Stromal cell of bone marrow (primary cell): ENCODE measurements around the gene SYNRG.
"Not testable (repeated sequence)": the region's sequence is repeated elsewhere in the genome, so short reads cannot be mapped to it uniquely, and the experiment has no call there.

ENCODE experiments used
- DNase-seq: peaks from one replicate; pipeline ENCODE4 v3.0.0-alpha.2; 2012; ENCODE audit warnings: low read depth

SYNRG gene, protein sequence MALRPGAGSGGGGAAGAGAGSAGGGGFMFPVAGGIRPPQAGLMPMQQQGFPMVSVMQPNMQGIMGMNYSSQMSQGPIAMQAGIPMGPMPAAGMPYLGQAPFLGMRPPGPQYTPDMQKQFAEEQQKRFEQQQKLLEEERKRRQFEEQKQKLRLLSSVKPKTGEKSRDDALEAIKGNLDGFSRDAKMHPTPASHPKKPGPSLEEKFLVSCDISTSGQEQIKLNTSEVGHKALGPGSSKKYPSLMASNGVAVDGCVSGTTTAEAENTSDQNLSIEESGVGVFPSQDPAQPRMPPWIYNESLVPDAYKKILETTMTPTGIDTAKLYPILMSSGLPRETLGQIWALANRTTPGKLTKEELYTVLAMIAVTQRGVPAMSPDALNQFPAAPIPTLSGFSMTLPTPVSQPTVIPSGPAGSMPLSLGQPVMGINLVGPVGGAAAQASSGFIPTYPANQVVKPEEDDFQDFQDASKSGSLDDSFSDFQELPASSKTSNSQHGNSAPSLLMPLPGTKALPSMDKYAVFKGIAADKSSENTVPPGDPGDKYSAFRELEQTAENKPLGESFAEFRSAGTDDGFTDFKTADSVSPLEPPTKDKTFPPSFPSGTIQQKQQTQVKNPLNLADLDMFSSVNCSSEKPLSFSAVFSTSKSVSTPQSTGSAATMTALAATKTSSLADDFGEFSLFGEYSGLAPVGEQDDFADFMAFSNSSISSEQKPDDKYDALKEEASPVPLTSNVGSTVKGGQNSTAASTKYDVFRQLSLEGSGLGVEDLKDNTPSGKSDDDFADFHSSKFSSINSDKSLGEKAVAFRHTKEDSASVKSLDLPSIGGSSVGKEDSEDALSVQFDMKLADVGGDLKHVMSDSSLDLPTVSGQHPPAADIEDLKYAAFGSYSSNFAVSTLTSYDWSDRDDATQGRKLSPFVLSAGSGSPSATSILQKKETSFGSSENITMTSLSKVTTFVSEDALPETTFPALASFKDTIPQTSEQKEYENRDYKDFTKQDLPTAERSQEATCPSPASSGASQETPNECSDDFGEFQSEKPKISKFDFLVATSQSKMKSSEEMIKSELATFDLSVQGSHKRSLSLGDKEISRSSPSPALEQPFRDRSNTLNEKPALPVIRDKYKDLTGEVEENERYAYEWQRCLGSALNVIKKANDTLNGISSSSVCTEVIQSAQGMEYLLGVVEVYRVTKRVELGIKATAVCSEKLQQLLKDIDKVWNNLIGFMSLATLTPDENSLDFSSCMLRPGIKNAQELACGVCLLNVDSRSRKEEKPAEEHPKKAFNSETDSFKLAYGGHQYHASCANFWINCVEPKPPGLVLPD (N-terminal part only)

GRCh38 chr17:37609170-37610040 is at the start of gene SYNRG:
Gene SYNRG, minus strand, starts transcription at chr17:37609418. Its CDS starts 63 bp downstream, at chr17:37609355.
- DNase-seq, result peak; percentile 95

DNA sequence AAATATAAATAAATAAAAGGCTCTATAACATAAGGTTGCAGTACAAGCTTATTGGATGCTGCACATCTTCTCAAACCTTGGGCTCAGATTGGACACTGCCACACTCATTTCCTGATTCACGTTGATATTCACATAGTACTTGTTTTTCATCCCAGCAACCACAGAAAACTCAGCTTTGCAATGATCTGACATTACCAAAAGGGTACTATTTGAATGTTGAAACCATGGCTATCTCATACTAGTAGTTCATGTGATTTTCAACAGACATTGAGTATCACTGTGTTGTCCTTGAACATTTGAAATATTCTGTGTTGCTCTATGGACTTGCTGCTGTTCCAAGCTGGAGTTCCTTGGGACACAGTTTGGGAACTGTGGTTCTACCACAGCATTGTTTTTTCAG is 48.0 kb upstream of the SYNRG start:
- DNase-seq, result no peak

DNA sequence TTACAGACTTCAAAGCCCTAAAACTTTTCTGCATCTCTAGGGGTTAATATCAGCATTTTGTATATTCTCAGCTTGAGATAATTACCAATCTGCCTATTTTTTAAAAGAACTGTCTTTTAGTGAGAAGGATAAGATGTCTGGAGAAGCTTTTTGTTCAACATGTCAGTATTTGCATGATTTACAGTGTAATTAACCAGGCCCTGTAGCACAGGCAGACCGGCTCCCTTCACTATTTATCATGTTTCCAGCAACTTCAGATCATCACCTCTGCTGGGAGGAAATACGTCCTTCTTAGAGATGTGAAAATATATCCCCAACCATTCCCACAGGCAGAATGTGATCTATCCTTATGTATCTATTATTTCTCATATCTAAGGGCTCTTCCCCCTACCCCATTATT is 42.6 kb upstream of the SYNRG start:
- no peak for DNase-seq

DNA sequence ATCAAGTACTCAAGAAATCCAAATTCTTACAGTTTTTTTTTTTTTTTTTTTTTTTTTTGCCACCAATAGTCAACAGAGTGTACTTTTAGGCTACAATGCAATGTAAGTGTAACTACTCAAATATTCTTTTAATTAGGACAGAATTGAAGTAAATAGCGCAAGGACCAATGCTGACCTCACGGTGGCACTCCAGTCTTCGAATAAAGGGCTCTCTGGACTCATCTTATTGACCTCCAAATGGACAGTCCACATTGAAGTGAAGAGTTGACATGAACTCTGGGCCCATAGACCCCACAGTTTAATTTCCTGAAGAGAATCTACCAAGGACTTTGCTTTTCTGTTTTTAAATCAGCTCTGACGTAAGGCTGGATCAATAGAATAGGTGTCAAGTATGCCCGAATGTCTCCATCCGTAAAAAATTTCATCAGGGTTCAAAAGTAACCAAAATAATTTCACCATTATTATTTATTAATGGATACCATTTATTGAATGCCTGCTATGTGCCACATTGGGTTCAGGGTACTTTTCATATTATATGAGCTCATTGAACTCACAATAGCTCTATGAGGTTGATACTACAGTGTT is 41.3 kb upstream of the SYNRG start:
- DNase-seq, result peak; percentile 25

GRCh38 chr17:37648555-37648954 is 39.3 kb upstream of the SYNRG start:
- peak; percentile 45 for DNase-seq

DNA sequence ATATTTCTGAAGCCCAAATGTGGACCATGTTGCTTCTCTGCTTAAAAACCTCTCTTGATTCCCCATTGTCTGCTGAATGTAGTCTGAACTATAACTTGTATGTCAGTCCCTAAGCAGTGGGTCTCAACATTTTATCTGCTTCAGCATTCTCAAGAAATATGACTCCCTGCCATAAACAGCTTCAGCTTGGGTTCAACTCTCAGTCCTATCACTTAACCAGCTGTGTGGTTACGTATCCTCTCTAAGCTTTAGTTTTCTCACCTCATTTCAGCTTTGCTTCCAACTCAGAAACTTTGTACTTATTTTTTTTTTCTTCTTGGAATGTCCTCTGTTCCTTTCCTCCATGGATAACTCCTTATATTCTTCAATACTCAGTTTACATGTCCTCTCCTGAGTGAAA is 38.6 kb upstream of the SYNRG start:
- DNase-seq, result no peak

- no peak for DNase-seq
Measured at GRCh38 chr17:37643869-37644268, 34.7 kb upstream of the SYNRG start.

DNA sequence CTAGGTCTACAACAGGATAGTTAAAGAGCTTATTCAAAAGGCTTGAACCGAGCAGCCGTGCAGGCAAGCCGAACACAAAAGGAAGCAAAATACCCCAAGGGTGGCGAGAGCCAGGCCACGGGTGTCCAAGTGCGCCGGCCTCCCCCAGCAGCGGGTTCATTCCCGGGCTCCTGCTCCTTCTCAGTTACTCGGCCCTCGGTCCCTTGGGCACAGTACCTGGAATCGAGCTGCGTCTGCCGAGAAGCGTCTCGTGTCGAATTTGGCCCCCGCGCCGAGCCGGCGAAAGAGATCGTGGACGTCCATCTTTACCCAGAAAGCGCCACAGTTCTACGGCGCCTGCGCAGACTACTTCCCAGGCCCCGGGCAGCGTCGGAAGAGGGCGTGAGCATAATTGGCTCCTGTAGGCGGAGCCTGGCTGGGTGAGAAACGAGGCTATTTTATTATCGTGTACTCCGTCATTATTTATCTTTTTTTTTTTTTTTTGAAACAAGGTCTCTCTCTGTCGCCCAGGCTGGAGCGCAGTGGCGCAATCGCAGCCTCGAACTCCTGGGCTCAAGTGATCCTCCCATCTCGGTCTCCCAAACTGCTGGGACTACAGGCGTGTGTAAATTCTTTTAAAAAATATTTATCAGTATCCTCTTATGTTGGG is 34.0 kb upstream of the SYNRG start, which contains the start of gene DDX52:
DDX52 (minus strand) TSS at position 329 of the 649 bp plus-strand sequence; CDS start at position 303, 26 bp downstream.
- DNase-seq, result peak; percentile 81

DNA sequence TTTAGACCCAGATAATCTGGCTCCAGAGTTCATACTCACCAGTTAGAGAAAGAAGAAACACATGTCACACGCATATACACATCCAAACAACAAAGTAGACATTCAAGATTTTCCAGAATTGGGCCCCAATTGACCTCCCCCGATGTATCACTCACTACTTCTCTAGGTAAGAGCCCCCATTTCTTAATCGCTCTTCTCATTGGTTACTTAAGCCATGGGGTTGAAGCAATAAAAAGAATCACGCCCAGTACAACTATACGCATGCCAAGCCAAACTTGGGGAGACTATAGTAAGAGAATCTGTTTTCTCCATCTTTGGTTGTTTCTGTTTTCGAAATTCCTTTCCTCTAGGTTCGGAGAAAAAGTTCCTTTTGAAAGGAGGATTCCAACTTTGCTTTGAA is 33.5 kb upstream of the SYNRG start:
- peak; percentile 25 for DNase-seq

GRCh38 chr17:37640015-37640414 is 30.8 kb upstream of the SYNRG start:
- DNase-seq, result no peak

- DNase-seq, result no peak
Measured at GRCh38 chr17:37637956-37638355, 28.7 kb upstream of the SYNRG start.

GRCh38 chr17:37616430-37616829 is 7.2 kb upstream of the SYNRG start:
- not testable (repeated sequence) for DNase-seq

- no peak for DNase-seq
Measured at GRCh38 chr17:37614823-37615222, 5.6 kb upstream of the SYNRG start.

DNA sequence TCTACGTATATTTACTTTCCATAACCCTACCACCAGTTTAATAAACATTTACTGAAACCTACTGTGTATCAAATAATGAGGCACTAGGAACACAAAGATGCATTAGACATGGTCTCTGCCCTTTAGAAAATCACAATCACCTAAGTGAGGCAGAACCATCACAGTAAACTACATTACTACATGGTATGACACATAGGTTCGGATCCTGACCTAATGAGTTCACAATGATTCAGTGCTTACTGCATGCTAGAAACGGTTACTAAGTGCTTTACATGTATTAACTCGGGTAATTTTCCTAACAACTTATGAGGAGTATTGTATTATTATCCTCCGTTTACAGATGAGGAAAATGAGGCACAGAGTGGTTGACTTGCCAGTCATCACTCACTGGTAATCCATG is 5.2 kb upstream of the SYNRG start:
- peak; percentile 62 for DNase-seq

DNA sequence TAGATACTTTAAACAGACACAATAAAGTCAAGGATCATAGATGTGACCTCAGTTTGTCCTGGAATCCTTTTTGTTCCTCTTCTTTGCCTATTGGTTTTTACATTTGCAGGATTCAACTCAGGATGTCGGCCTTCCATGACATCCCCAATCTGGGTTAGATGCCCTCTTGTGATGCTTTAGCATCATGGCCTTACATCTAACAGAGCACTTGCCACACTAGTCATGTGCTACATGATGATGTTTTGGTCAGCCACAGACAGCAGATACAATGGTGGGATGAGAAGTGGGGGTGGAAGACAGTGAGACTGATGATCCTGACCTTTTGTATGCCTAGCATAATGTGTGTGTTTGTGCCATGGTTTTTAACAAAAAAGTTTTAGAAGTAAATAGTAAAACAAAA is 1.8 kb upstream of the SYNRG start:
- DNase-seq, result no peak

GRCh38 chr17:37610041-37610420 is 813 bp upstream of the SYNRG start:
- DNase-seq, result not testable (repeated sequence)

DNA sequence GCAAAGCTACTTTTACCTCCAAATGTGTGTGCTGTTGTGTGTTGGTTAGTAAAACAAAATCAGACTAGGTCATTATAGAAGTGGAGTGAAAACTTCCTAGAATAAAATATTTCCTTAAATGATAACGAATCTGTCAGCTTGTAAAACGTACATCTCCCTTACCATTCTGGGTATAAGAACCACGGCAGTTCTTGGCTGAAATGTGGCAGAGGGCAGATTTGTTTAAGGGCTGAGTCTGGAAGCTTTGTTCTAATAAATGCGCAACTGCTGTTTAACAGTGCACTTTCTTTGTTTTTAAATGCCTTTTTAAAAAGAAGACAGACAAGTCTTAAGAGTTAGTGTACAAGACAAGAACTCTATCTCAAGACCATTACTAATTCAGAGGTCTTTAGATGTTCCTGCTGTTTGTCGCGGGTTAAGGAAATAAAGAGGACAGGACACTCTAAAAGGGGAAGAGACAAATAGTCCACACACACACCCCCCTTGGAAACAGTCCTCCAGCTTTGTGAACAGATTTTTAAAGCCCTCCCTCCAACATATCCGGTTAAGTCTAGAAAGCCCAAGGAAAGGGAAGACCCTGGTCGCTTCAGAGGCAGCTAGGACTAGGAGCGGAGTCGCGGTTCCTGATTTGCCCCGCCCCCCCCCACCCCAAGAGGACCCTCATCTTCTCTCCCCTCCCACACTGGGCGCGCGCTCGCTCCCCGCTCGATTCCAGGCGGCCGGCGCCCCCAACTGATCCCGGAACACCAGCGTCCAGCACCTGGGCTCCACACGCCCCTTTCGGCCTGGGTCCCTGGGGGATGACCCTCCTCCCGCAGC is 658 bp downstream of the SYNRG start:
- DNase-seq, result no peak

DNA sequence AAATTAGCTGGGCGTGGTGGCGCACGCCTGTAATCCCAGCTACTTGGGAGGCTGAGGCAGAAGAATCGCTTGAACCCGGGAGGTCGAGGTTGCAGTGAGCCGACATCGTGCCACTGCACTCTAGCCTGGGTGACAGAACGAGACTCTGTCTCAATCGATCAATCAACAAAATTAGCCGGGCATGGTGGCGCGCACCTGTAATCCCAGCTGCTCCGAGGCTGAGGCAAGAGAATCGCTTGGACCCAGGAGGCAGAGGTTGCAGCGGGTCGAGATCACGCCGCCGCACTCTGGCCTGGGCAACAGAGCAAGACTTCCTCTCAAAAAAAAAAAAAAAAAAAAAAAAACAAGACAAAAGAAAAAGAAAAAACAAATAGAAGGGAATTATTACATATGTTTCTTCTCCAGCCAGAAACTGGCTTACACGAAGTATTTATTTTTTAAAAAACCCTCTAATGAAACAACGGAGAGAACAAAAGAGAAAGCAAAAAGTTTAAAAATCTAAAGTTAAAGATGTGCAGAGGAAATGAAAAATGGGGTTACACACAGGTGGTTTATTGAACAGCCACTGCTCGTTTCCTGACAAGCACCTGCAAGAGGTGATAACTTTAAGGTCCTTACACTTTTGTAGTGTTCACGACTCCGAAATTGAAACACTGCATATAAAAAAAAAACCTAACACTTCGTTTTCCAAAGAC is 1.4 kb downstream of the SYNRG start:
- no peak for DNase-seq
